D721Med (cell line): Measurements from ENCODE around the gene SLC7A10.
"Not testable (repeated sequence)": the region's sequence is repeated elsewhere in the genome, so short reads cannot be mapped to it uniquely, and the experiment has no call there.

ENCODE experiments used
- DNase-seq: peaks from one replicate; pipeline ENCODE4 v3.0.0; 2011; ENCODE audit warnings: low spot score; ENCODE audit not compliant: insufficient read length
- FAIRE-seq: peaks from 2 replicates; lab custom pipeline; 2011; peaks lifted over from hg19 to GRCh38; lab: Jason Lieb, UNC
- CTCF ChIP-seq: IDR thresholded peaks from 2 replicates; pipeline ENCODE4 v1.5.1; 2012; ENCODE audit warnings: mild to moderate bottlenecking, control low read depth; ENCODE audit not compliant: insufficient read depth; ENCODE audit errors: missing control alignments

Gene SLC7A10

GRCh38 chr19:33195645-33196347 is 29.9 kb downstream of the SLC7A10 start:
- no peak for FAIRE-seq
- no peak for TF ChIP-seq CTCF
- no peak for DNase-seq

- no peak for FAIRE-seq
- no peak for TF ChIP-seq CTCF
- DNase-seq = no peak
Measured at GRCh38 chr19:33194886-33195644, 30.6 kb downstream of the SLC7A10 start.

- FAIRE-seq (no peak), DNase-seq (no peak)
- no peak for TF ChIP-seq CTCF
Measured at GRCh38 chr19:33194532-33194885, 31.1 kb downstream of the SLC7A10 start.

GRCh38 chr19:33193865-33194362 is 31.7 kb downstream of the SLC7A10 start, which contains the start of gene LRP3:
LRP3 (plus strand) TSS chr19:33194330; CDS start chr19:33194786, 456 bp downstream.
- no peak for TF ChIP-seq CTCF
- DNase-seq (peak; percentile 46), FAIRE-seq (no peak)

GRCh38 chr19:33193269-33193864 is 32.3 kb downstream of the SLC7A10 start:
- DNase-seq (no peak), FAIRE-seq (no peak)
- no peak for TF ChIP-seq CTCF

- FAIRE-seq (no peak), DNase-seq (no peak)
- no peak for TF ChIP-seq CTCF
Measured at GRCh38 chr19:33192010-33192409, 33.6 kb downstream of the SLC7A10 start.

- FAIRE-seq = no peak
- DNase-seq = no peak
Measured at GRCh38 chr19:33191501-33191900, 34.1 kb downstream of the SLC7A10 start.

GRCh38 chr19:33191092-33191491 is 34.6 kb downstream of the SLC7A10 start:
- DNase-seq, FAIRE-seq: not testable (repeated sequence)

More at GRCh38 chr19:33191501-33191900, 34.1 kb downstream of the SLC7A10 start:
- no peak for TF ChIP-seq CTCF
